Endometrial microvascular endothelial cells (primary cell): ENCODE measurements around the gene VAMP1. TPM values are rescaled to one million over a fixed set of nuclear protein-coding genes. Genes with fewer than 3 reads are reported as not detected.
"Not testable (repeated sequence)": the region's sequence is repeated elsewhere in the genome, so short reads cannot be mapped to it uniquely, and the experiment has no call there.

Experiments used
- in situ Hi-C: cut with HindIII; loops from 2 replicates; pipeline ENCODE4 v1.10.0; 2017; ENCODE audit warnings: low sequenced_read_pairs, low pct_unique_long_range_greater_than_20kb; ENCODE audit errors: inconsistent ontology term
- total RNA-seq: library from RNA; depleted of rRNA; stranded (reverse); fragments of >200 nt; gene quantifications from one replicate; pipeline ENCODE4 v1.2.3, GENCODE V29; 2015; ENCODE audit errors: inconsistent ontology term

VAMP1 gene
- total RNA-seq, 1 donor from 2014 or later: 2.1 TPM

DNA sequence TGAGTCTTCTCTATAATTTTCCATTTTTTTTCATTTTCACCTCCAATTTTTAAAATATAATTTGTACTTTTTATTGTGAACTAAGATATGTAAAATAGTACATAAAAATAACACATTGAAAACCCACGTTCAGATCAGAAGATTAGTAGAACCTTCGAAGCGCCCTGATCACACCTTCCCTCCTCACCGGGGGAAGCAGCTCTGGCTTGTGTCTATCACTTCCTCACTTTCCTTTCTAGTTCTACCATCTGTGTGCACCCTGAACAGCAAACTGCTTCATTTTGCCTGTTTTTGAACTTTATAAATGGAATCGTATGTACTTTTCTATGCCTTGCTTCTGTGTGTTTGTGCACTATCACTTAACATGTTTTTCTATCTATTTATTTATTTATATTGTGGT lies 37.5 kb downstream of the VAMP1 start:
- in situ Hi-C loops: no loop called here

DNA sequence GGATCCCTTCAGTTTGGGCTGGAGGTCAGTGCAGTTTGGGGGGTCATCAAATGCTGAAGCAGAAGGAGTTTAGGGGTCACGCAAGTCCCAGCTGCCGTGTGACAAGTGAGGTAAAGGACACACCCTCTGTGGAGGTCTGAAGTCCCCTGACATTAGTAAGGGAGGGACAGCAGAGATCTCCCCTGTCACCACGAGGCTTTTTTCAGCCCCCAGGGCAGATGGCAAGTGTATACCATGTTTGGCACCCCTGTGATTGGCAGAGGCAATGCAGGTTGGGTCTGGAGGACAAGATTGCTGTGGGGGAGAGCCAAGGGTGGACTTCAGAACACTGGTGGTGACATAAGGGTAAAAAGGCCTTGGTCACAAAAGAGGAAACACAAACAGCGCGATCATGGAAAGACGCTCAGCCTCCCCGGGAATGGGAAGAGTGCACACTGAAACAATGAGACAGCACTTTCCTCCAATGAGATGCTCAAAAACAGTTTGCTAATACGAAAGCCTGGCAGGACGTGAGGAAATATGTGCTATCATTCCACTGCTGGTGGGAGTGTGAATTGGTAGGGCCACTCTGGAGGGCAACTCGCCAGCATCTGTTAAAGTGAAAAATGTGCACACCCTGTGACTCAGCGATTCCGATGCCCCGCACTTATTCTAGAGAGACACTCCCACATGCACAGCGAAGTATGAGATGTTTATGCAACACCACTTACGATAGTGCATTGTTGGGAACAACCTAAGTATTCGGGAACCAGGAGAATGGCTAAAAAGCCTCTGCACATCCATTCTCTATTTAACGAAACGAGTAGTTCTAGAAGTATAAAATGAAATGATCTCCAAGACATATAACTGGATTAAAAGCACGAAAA lies 40.1 kb downstream of the VAMP1 start:
- in situ Hi-C loops: no loop called here

DNA sequence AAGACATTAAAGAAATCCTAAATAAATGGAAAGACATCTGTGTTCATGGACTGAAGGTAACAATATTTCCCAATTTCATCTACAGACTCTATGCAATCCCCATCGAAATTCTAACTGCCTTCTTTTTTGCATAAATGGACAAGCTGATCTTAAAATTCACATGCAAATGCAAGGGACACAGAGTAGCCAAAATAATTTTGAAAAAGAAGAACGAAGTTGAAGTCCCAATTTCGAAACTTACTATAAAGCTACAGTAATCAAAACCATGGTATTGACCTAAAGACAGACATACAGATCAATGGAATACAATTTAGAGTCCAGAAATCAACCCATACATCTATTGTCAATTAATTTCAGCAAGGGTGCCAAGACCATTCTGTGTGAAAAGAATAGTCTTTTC lies 42.2 kb downstream of the VAMP1 start:
- in situ Hi-C loops: no loop called here

DNA sequence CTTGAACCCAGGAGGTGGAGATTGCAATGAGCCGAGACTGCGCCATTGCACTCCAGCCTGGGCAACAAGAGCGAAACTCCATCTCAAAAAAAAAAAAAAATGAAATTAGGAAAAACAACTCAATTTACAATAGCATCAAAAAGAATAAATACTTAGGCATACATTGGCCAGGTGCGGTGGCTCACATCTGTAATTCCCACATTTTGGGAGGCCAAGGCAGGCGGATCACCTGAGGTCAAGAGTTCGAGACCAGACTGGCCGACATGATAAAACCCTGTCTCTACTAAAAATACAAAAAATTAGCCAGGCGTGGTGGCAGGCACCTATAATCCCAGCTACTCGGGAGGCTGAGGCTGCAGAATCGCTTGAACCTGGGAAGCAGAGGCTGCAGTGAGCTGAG lies 42.7 kb downstream of the VAMP1 start:
- in situ Hi-C loops: not testable (repeated sequence)

DNA sequence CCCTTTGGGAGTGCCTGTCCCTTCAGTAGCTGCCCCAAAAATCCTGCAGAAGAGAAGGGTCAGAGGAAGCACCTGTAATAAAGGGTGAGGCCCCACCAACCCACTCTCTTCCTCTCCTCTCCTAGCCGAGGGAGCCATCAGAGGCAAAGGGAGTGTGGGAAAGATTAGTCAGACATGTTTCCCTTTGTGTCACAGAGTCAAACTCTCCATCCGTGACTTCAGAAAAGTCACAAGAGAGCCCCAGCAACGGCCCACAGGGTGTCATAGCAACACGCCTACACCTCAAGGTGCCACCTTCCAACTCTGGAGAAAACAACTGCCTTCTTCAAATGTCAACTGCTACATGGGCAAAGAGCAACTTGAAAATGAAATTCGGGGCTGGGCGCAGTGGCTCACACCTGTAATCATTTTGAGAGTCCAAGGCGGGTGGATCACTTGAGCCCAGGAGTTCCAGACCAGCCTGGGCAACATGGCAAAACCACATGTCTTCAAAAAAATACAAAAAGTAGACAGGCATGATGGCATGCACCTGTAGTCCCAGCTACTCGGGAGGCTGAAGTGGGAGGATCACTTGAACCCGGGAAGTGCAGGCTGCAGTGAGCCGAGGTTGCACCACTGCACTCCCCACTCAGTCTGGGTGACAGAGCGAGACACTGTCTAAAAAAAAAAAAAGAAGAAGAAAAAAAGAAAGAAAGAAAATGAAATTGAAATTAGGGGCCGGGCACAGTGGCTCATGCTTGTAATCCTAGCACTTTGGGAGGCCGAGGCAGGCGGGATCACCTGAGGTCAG lies 43.4 kb downstream of the VAMP1 start:
- in situ Hi-C loops: no loop called here

DNA sequence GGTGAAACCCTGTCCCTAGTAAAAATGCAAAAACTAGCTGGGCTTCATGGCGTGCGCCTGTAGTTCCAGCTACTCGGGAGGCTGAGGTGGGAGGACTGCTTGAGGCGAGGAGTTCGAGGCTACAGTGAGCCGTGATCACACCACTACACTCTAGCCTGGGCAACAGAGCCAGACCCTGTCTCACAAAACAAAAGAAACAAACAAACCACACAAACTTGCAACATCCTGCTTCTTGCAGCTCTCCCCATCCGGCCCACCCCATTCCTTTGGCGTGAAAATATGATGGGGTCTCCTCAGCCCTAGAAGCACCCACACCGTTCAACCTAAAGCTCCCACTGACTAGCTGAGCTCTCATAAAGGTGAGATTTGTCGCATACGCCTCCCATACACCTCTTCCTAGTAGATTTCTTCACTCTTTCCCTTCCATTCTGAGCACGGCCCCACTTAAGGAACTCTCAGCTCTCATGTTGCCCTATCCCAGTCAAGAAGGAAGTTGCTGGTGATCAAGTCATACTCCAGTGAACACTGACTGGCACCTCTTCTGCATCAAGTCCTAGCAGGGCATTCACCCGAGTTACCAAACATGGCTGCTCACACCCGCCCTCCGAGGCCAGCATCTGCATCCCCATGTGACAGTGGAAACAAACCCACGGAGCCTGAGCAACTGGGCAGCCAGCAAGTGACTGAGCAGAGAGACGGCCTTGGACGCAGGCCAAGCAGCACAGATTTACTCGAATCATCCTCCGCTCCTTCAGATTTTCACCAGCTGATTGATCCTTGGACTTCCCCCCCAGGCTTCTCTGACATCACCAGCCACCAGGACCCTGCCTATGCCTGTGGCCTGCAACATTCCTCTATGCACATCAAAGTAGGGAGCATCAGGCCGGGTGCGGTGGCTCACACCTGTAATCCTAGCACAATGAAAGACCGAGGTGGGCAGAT lies 44.6 kb downstream of the VAMP1 start:
- in situ Hi-C loops: no loop called here

DNA sequence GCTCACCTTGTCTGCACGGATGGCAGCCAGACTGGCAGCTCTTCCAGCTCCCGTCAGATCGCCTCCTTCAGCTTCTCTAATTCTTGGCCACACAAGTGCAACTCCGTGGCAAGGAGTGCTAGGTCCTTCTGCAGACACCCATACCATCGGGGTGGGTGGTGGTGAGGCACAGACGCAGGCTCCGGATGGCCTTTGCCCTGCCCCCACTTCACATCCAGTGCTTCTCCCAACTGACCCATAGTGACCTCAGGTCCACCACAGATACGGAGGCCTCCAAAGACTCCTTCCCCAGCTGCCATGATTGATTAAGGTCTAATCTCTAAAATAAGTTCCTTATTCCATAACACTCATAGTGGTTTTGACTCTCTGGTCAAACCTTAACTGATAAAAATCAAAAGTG lies 45.6 kb downstream of the VAMP1 start:
- in situ Hi-C loops: no loop called here

DNA sequence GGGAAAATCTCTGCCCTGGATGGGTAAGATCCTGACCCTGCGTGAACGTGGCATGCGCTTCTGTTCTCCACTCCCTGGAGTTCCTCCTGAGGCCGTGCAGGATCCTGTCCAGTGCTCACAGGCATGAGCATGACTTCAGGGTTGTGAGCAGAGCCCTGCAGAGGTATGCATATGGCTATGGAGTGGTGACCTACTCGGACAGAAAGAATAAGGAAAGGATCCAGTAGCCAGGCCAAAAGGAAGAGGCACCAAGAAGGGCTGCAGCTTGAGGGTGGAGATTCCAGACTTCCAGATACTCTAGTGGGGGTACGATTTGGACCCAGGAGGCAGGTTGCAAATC lies 46.5 kb downstream of the VAMP1 start:
- in situ Hi-C loops: no loop called here

DNA sequence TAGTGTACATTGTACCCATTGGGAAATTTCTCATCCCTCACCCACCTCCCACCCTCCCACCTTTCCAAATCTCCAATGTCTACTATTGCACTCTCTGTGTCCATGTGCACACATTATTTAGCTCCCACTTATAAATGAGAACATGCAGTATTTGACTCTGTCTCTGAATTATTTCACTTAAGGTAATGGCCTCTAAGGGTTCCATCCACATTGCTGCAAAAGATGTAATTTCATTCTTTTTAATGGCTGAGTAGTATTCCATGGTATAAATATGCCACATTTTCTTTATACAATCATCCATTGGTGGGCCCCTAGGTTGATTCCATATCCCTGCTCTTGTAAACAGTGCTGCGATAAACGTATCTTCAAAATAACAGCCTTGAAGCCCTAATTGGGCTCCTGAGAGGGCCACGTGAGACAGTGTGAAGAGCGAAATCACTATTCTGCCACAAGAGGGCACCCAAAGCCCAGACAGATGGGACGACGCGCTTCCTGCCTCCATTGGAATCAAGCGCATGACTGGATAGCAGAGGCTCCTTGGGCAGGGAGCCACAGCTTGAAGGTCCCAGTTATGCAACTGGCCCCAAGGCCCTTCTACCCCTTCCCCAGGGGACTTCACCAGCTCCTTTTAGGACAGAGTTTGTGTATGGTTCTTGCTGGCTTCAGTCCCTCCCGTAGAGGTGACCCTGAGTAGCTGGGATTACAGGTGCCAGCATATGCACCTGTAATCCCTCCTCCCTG lies 47.0 kb downstream of the VAMP1 start:
- in situ Hi-C loops: no loop called here

DNA sequence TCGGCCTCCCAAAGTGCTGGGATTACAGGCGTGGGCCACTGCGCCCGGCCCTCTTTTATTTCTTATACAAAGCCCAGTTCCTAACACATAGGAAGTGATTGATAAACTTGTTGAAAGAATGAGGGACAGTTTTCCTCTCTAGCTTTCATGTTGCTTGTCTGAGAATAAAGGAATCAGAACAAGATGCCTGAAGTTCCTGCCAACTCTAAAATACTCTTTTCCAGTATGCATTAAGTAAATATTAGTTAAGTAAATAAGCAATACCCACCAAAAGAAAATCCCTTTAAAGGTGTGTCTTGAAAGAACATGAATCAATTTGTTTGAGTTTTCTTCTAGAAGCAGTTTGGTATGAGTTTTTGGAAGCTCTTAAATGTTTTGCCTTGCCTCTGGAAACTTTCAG lies 50.1 kb downstream of the VAMP1 start:
- in situ Hi-C loops: no loop called here

DNA sequence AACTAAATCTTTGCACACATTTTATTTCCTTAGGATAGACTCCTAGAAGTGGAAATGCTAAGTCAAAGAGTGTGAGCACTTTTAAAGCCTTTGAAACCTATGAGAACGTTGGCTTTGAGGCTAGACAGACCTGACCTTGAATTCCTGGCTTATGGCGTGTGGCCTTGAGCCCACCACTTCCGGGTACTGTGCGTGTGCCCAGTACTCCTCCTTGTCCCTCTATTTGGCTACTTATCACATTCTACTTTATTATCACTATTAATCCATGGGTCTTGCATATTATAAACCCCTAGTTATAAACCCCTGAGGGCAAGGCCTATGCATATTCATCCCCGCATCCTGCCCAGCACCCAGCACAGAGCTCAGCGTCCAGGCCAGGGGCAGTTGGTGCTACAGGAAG lies 51.7 kb downstream of the VAMP1 start:
- in situ Hi-C loops: no loop called here

DNA sequence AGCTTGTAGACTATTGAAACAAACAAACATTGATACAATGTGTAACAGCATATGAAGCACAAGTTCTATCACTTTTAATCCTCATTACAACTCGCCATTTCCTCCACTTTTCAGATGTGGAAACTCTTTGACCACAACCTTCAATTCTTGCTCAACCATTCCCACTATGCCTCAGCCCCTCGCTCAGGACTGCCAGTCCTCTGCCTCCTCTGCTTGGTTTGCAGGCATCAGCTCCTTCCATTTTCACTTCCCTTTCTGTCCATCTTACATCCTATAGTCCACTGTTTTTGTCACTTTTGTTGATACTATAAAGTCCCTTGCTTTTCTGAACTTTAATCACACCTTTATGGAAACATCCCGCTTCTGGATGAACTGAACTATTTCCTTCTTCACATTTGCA lies 53.9 kb downstream of the VAMP1 start:
- in situ Hi-C loops: no loop called here

Other genes with a start within 250 kb of the VAMP1 start
- not detected for gene PLEKHG6, start 160.0 kb downstream of the VAMP1 start, total RNA-seq
- gene TNFRSF1A, start 128.6 kb downstream of the VAMP1 start, total RNA-seq: 254 TPM
- not detected for gene SCNN1A, start 95.1 kb downstream of the VAMP1 start, total RNA-seq
- gene LTBR, start 86.5 kb downstream of the VAMP1 start, total RNA-seq: 169 TPM
- gene CD27, start 25.7 kb downstream of the VAMP1 start, total RNA-seq: not detected
- 18.2 TPM for gene TAPBPL, start 18.6 kb downstream of the VAMP1 start, total RNA-seq
- gene MRPL51, start 22.6 kb upstream of the VAMP1 start, total RNA-seq: 108 TPM
- 102 TPM for gene NCAPD2, start 23.4 kb upstream of the VAMP1 start, total RNA-seq
- gene GAPDH, start 63.8 kb upstream of the VAMP1 start, total RNA-seq: 6,670 TPM
- 15.8 TPM for gene IFFO1, start 85.4 kb upstream of the VAMP1 start, total RNA-seq
- 59.6 TPM for gene NOP2, start 97.6 kb upstream of the VAMP1 start, total RNA-seq
- 202 TPM for gene CHD4, start 136.7 kb upstream of the VAMP1 start, total RNA-seq
- not detected for gene LPAR5, start 165.3 kb upstream of the VAMP1 start, total RNA-seq
- gene ACRBP, start 176.8 kb upstream of the VAMP1 start, total RNA-seq: not detected
- 39.5 TPM for gene ING4, start 192.4 kb upstream of the VAMP1 start, total RNA-seq
- gene ZNF384, start 218.7 kb upstream of the VAMP1 start, total RNA-seq: 13.8 TPM
- gene PIANP, start 230.1 kb upstream of the VAMP1 start, total RNA-seq: not detected